HG02759 (cell line): ENCODE data around the gene GREM1.

Experiments used
- ATAC-seq: cut with Tn5 transposase; IDR thresholded peaks from one replicate; pipeline ENCODE4 v1.9.1; 2021; ENCODE audit warnings: mild to moderate bottlenecking, moderate library complexity; ENCODE audit not compliant: unreplicated experiment

Gene GREM1

DNA sequence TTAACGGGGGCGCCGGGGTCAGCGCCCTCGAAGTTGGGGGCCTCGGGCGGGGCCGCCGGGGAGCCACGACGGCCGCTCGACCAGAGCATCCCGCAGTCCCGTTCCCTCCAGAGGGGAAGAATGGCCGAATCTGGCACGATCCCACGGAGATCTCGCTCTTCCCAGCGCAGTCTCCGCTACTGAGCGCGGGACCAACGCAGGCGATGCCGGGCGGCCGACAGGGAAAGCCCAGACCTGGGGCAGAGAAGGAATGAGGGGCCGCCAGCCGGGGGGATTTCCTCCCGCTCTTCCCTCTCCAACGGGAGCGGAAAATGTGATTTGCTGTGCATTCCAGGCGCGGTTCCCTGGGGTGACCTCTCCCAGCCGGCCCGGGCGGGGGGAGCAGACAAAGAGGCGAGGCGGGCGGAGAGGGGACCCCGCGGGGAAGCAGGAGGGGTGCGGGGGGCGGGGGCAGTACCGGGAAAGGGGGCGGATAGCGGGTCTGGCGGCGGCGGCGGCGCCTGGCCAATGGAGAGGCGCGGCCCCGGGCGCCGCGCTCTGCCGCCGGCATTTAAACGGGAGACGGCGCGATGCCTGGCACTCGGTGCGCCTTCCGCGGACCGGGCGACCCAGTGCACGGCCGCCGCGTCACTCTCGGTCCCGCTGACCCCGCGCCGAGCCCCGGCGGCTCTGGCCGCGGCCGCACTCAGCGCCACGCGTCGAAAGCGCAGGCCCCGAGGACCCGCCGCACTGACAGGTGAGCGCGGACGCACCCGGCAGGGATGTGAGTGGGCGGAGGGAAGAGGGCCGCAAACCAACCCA, at the start of gene GREM1:
GREM1 (plus strand) TSS at position 579 of the 801 bp plus-strand sequence. CDS start 12,687 bp downstream, outside the sequence.
- ATAC-seq, result no peak

DNA sequence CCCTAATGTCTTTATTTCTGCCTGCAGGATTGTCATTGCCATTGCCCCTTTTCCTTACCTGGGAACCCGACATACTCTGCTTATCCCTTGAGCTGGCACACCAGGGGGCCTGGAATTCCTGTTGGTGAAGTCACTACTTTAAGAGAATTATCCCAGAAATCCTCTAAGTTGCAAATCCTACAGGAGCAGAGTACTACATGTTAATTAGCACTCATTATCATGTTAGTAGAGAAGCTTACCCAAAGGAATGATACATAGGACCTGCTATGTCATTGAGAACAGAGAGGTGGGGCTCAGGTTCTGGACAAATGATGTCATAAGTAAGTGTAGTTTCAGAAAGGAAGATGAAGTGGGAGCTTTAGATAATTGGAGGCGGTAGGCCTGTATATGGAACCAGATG, 48.9 kb upstream of the GREM1 start:
- no peak for ATAC-seq

DNA sequence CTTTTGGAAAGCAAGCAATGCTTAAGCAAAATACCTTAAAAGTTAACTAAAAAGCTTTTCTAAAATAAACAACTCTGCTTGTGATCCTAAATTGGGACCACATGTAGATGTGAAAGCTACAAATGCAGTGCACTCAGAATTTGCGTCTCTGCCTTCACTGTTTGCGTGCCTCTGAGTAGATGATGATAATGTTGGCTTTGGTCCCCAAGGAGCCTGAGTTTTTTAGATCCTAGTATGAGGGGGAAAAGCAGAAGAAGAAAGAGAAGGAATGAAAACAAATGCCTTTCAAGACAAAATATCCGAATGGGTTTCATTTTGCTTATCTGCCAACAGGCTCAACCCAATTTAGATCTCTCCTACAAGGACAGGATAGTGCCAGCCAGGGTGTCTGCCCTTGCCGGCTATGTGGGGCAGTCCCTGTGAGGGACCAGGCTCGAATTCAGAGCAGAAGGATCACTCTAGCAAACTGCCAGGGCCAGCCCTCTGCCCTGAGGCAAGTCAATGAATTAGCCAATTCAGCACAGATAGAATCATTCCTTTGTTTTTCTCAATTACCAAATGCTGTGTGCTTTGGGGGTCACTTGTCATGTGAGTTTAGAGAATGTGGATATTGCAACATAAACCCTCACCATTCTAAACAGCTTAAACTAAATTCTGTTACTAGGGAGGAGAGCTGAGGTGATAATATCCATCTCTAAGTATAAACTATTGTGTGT, 47.8 kb upstream of the GREM1 start:
- no peak for ATAC-seq

DNA sequence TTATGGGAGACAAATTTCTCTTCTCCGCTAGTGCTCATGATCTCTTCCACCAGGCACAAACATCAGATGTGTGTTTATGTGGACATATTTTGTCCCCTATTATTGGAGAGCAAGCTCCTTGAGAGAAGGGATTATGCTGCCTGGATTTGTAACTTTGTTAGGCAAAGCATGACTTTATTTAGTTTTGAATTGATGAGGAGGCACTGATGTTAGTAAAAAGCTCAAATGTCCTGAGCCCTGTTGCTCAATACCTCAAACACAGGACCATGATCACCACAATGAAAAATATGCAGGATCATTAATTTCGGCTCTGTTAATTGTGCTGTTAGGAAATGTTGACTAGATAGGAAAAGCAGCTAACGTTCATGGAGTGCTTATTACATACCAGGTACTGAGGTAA, 47.2 kb upstream of the GREM1 start:
- ATAC-seq, result no peak

DNA sequence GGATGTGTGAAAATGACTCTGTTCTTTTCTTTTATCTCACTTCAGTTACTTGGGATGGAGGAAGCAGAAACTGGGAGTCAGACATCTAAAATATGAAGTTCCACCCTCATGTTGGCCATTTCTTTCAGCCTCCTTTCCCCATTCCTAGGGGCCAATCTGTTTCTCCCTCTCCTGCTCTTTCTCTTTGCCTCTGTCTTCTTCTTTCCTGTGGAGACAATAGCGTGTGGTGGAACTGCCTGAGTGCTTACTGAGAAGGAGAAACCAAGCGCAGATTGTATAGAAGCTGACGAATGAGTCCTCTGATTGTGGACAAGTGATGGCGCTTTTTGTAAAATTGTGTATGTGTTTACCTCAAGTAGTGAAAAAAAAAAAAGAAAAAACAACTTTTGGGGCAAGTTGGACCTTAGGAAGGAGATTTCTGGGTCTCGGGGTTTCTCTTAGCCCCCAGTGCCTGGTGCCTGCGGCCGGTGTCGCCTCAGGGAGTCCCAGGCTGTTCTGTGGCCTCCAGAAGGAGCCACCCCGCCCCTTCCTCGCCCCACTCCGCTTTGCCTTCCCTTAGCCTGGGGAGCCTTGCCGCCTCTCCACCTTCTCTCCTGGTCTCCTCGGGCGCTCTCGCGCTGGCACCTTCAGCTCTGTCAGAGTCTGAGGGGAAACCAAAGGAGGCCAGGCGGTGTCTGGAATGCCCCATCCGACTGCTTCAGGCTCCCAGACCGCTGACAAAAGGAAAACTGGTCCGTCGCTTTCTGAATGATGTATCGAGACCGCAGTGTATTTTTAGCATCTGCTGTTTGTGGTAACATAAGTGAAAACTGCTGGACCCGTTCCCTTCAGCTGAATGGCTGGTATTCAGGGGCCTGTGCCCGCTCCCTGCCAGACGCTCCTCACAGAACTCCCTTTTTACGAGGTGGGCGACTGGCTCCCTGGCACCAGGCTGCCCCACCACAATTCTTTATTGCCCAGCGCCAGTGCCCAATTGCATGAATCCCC, 46.2 kb upstream of the GREM1 start:
- no peak for ATAC-seq

DNA sequence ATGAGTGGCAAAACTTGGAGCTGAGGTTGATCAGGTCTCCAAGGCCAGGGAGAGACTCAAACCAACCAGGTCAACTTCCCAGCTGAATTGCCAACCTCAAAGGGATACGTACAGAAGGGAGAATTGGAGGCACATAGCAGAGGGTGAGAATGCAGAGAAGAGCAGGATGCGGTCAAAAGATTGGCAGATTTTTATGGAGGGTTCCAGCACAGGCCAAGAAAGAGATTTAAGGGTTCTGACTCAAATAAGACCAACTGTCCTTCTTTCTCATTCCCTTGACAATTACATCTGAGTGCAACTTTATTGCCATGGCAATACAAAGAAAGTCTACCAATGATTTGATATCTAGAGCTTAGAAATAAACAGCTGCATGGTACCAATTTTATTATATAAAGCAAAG, 43.1 kb upstream of the GREM1 start:
- ATAC-seq, result no peak

DNA sequence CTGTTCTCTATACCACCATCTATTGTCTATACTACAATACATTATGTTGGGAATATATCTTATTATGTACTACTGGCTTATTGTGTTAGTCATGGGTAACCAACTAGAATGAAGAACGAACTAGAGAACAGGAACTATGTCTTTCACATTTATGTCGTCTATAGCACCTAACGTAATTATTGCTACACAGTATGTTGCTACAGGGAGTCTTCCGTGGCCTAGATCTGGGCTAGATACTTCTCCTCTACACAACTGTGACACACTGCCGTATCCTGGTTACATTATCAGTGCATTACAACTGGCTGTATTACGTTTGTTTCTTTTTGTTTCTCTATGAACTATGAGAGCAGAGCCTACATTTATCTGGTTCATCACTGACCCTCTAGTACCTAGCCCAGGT, 42.3 kb upstream of the GREM1 start:
- ATAC-seq, result no peak

DNA sequence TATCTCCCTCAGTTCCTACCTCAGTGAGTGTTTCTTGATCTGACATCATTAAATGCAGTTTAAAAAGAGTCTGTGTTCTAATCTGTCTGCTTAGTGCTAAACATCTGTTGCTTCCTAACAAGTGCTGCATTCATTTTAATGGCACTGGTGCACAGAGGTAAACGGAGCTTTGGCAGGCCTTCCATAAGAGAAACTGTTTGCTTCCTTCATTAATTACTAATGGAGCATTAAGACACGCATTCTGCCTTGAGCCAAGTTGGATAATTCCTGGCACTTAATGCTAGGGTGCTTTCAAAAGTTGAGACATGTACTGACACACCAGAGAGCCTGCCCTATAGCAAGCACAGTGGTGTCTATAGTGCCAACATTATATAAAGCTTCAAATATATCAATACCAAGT, 41.6 kb upstream of the GREM1 start:
- ATAC-seq, result no peak

DNA sequence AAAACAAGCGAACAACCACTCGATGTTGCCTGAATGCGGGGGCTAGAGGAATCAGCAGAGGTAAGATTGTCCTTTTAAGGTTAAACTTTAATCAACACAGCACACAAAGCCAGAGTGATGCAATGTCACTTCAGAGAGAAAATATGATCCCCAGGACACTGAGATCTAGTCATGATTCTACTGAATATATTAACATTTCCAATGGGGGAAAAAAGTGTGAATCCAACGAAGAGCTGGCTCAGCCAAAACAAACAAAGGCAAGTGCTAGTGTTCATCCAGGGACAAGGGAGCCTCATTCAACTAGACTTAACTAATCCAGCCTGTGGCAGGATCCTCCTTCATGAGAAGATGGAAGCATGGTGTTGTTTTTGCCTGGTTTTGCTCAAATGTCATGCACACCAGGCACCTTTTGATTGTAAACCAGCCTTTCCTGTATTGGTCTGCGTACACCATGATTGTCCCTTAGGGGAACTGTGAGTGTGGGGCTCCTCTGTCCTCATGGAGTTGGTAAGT, 40.5 kb upstream of the GREM1 start:
- ATAC-seq, result no peak

DNA sequence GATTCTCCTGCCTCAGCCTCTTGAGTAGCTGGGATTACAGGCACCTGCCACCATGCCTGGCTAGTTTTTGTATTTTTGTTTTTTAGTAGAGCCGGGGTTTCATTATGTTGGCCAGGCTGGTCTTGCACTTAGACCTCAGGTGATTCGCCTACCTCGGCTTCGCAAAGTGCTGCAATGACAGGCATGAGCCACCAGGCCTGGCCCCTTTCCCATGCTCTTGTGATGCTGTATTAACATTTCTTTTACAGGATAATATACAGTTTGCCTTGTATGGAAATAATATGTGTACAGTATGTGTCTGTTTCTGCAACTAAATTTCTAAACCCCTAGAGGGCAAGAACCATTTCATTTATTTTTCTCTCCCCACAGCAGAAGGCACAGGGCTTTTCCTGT, 38.5 kb upstream of the GREM1 start:
- ATAC-seq, result no peak

DNA sequence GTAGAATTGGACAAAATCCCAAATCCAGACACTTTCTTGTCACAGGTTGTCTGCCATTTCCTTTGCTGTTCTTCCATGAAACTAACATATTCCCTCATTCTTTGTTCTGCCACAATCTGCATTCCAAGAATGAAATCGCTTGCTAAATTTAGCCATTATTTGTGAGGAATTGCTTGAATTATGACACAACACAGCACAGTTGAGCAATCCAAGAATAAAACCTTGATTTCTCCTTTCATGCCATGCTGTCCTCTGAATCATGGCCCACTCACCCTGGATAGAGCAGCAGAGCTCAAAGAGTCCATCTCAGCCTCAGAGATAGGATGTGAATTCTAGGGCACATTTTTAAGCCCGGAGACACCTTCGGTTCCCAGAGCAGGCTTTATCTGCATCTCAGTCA, 35.2 kb upstream of the GREM1 start:
- no peak for ATAC-seq

DNA sequence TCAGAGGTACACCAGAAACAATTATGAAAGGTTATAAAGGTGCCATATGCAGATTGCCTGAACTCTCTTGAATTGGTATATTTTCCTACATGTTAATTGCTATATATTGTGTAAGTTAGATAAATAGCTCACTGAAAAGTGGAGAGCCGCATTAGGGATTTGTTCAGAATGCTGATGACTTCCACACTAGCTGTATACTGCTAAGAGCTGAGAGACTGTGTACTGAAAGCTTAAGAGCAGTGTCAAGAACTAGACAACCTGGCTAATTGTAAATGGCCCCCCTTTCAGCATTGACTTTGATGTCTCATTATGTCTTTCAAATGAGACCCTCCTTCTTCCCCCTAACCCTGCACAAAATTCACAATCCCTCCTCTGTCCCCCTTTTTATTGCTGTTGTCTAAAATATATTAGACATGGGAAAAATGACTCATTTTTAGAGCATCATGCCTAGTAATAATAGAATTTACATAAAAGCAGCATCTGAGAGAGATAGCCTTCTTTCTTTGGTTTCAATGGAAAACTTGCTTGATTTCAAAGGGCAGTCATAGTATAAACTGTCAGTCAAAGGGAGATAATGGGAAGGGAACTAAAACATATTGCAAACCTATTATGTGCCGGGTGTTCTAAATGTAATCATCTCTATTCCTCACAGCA, 34.7 kb upstream of the GREM1 start:
- no peak for ATAC-seq

DNA sequence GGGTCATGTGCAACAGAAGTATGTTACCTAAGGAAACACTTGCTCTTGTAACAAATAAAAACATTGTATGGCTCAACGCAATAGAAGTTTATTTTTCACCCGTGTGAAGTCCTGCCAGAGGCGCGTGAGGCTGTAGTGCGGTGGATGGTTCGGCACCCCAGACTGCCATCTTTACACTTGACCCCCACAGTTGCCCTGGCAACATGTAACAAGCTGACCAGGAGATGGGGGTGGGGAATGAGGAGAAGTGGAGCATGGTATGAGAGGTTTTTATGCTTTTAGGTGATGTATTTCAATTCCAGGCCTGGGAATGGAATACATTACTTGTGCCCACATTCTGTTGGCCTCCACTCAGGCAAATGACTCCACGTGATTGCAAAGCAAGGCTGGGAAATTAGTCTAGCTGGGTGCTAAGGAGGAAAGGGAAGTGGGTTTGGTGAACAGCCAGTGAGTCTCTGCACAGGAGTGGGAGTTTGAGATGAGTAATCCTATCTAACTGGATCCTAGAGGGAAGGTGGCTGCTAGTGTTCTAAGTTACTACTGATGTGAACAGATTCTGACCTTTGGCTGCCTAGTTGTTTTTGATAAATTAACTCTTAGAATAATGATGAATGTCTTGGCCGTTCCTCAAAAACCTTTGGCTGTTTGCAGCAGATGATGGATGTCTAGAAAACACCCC, 33.8 kb upstream of the GREM1 start:
- no peak for ATAC-seq

DNA sequence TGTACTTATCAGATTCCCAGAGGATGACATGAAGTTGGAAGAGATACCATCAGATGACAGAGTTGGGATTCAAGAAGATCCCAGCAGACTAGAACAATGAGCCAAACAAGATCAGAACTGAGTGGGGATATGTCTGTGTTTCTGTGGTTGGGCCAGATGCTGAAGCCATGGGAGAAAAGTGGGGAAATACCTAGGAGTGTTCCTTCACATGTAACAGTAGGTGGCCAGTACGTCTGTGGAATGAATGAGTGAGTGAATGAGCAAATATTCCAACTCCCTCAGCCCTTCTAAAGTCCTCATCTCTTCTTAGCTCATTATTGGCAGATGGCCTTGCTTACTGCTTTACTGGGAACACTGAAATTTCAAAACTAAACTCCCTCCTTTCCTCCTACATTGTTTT, 32.2 kb upstream of the GREM1 start:
- no peak for ATAC-seq

DNA sequence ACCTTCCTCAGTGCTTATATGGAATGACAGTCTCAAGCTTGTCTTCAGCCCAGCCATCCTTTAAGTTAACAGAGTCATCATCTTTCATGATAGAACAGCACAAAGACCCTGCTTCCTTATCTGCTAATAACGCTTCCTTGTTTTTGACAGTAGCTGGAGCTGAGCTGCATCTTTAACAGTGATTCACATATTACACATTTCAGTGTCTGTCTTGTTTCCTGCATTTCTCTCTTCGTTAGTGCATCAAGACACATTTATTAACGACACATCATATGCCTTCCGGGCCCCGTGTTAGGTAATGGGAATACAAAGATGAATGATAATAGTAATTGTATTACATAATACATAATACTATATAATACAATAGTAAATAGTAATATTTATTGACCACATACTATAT, 30.2 kb upstream of the GREM1 start:
- ATAC-seq, result no peak

DNA sequence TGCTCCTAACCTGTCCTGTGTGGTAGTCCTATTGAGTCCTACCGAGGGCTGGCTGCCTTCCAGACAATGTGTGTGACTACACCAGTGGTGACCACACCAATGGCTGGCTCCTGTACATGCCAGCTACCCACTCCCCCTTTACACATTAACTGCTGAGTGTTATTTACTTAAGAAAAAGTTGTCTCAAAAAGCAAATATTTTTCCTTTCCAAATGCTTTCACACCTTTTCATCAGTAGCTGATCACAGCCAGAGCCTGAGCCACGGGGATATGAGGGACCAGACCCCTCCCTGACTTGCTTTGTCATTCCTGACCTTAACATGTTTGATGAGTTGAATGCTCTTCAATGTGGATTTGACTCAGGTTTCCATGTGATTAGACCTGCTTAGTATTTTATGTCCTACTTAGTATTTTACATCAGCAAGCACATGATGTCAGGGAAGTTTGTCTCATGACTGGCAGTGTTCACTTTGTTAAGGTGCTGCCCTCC, 29.6 kb upstream of the GREM1 start:
- no peak for ATAC-seq

DNA sequence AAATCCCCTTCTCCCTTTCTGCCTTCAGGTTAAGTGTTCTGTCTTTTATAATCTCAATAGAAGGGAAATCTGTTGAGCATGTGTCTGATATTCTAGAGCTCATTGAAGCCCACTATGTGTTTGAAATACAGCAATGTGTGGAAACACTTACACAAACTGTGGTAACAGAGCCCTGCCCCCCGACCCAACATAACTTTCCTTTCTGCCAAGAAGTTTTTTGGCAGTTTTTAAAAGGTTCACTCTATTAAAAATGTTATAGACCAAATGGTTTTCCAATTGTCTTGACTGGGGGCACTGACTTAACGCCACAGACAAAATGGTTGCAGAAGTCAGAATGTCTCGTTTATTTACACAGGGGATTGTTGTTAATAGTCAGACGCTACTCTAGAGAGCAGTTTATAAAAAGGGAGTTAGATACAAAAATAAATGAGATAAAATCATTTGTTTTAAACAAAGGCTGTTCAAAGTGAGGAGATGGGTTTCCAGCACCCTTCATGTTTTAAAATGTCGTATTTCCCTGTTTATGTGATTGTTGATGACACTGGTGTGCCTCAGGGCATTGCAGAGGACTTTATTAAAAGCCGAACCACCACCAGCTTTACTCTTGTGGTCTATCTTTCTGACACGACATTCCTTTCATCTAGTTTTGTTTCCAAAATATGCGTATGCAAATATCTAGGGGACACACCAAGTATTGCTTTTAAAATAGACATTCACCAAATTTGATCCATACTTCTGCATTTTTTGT, 26.7 kb upstream of the GREM1 start:
- ATAC-seq, result no peak

DNA sequence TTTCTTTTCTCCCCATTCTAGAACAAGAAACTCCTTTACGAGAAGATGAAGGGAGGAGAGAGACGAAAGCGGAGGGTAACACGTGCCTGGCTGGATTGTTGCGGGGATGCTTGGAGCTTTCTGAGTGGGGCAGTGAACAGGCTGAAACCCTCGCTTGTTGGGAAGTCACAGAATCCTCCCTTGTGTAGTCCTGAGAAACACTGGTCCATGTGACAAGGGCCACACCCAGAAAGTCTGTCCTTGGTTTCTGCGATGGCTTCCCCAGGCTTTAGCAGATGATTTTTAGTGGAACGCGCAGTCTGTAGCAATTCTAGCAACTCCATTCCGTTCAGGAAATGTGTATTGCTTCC, 26.1 kb upstream of the GREM1 start:
- no peak for ATAC-seq

DNA sequence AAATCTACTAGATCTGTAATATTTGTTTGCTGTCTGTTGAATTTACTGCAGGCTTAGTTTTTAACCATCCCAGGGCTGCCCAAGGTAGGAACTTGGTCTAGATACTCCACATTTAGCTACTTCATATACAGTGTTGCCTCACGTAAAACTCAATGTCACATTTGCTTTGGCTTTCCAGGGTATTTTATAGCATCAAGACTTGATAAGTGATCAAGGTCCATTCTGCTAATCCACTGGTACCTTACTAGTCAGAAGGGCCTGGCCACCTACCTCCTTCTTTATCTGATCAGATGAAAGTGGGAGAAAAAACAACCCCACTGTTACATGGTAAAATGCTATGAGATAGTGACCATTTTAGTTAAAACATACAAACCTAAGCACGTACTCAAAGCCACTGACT, 25.5 kb upstream of the GREM1 start:
- no peak for ATAC-seq
